ENCODE results near the gene NOTCH3. TPM values are rescaled to one million over a fixed set of nuclear protein-coding genes. Genes with fewer than 3 reads are reported as not detected.

Gene NOTCH3
- total RNA-seq, 1 experiment from 2014 or later, result 0.45 TPM

- H3K9me3 ChIP-seq (ENCODE audit: low read length), result no peaks in the 10 kb centered on the region
- H3K27me3 ChIP-seq (ENCODE audit: low read length), result no peaks in the 10 kb centered on the region
- no peak overlapping the region for H3K27ac ChIP-seq (ENCODE audit: low read length)
- H3K4me2 ChIP-seq (ENCODE audit: low read depth, low read length, poor library complexity, severe bottlenecking), result no peak overlapping the region
- 0 out of 2 replicates have a peak, but pooled peaks cover 3% of the 10 kb centered on the region for H3K36me3 ChIP-seq (ENCODE audit: insufficient read depth, low read length)
- no peak overlapping the region for H2AFZ ChIP-seq (ENCODE audit: low read length)
- H3K9me2 ChIP-seq (replicated peaks; ENCODE audit: insufficient read depth, low read length), result no peaks in the 10 kb centered on the region
- peak; percentile 80 for DNase-seq
- peaks cover 4% of the 10 kb centered on the region for H3K4me1 ChIP-seq (ENCODE audit: low read length)
- H3K79me2 ChIP-seq (ENCODE audit: low read length), result no peaks in the 10 kb centered on the region
- no peak overlapping the region for H3K9ac ChIP-seq (ENCODE audit: low read length)
- H4K20me1 ChIP-seq (ENCODE audit: insufficient read depth, low read depth, low read length), result no peaks in the 10 kb centered on the region
- no peak overlapping the region for H3K4me3 ChIP-seq (ENCODE audit: low read length)
Observed at GRCh38 chr19:15173746-15174404, 26.9 kb downstream of the NOTCH3 start.

DNA sequence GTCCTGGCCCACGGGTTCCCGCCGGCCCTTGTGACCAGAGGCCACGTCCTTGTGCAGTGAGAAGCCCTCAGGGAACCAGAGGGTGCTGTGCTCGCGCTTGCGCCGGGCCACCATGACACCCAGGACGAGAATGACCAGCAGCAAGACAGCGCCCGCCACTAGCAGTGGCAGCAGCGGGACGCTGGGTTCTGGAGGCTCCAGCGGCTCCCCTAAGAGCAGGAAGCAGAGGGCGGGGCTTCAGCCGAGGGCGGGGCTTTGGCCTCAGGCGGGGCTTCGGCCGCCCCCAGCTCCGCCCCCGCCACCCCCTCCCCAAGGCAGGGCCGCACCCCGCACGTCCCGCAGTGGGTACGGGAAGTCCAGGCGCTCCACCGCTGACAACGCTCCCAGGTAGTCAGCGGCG is 30.4 kb downstream of the NOTCH3 start:
- Histone ChIP-seq H3K79me2 (ENCODE audit: low read length) (no peaks in the 10 kb centered on the region), H3K27me3 (ENCODE audit: low read length) (no peaks in the 10 kb centered on the region), H3K4me2 (ENCODE audit: low read depth, low read length, poor library complexity, severe bottlenecking) (no peak overlapping the region), H4K20me1 (ENCODE audit: insufficient read depth, low read depth, low read length) (no peaks in the 10 kb centered on the region), H3K9me3 (ENCODE audit: low read length) (peaks cover 6% of the 10 kb centered on the region; the same call in 1 of the 2 replicates), H3K36me3 (ENCODE audit: insufficient read depth, low read length) (peaks cover 25% of the 10 kb centered on the region), H3K9me2 (replicated peaks; ENCODE audit: insufficient read depth, low read length) (no peaks in the 10 kb centered on the region), H3K4me1 (ENCODE audit: low read length) (no peaks in the 10 kb centered on the region), H3K9ac (ENCODE audit: low read length) (no peak overlapping the region), H2AFZ (ENCODE audit: low read length) (no peak overlapping the region), H3K4me3 (ENCODE audit: low read length) (no peak overlapping the region), H3K27ac (ENCODE audit: low read length) (no peak overlapping the region)
- no peak for DNase-seq

DNA sequence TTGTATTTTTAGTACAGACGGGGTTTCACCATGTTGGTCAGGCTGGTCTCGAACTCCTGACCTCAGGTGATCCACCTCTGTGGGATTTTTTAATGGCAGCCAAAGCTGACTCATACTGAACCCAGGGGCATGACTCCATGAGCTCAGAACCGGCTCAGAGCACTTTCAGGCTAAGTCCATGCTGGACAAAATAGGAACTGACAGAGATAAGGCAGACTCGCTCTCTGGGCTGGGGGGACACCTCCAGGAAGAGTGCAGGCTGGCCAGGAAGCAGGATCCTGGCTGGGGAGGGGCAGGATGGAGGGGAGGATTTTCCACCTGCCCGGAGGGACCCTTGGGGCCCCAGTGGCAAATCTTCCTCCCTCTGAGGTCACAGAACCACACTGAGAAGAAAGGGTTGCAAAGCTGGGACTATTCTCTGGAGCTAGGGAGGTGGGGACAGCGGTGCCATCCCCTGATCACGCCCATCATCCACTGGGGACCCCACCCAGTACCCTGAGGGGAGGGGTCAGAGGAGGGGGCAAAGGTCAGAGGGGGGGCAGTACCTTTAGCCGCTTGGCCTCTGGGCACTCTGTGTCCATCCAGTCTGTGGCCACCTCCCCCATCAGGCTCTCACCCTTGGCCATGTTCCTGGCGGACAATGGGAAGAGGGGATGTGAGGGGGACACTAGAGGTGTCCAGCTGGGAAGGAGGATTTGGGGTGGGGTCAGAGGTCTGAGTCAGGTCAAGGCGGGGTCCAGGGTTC is 31.1 kb downstream of the NOTCH3 start:
- Histone ChIP-seq H3K9me3 (ENCODE audit: low read length) (peaks cover 6% of the 10 kb centered on the region; the same call in 1 of the 2 replicates), H3K36me3 (ENCODE audit: insufficient read depth, low read length) (peaks cover 30% of the 10 kb centered on the region), H3K4me3 (ENCODE audit: low read length) (no peak overlapping the region), H4K20me1 (ENCODE audit: insufficient read depth, low read depth, low read length) (no peaks in the 10 kb centered on the region), H3K79me2 (ENCODE audit: low read length) (no peaks in the 10 kb centered on the region), H3K9me2 (replicated peaks; ENCODE audit: insufficient read depth, low read length) (no peaks in the 10 kb centered on the region), H2AFZ (ENCODE audit: low read length) (no peak overlapping the region), H3K27ac (ENCODE audit: low read length) (no peak overlapping the region), H3K27me3 (ENCODE audit: low read length) (no peaks in the 10 kb centered on the region), H3K4me1 (ENCODE audit: low read length) (no peaks in the 10 kb centered on the region), H3K9ac (ENCODE audit: low read length) (no peak overlapping the region), H3K4me2 (ENCODE audit: low read depth, low read length, poor library complexity, severe bottlenecking) (no peak overlapping the region)
- no peak for DNase-seq

- Histone ChIP-seq H3K9me3 (ENCODE audit: low read length) (peaks cover 6% of the 10 kb centered on the region; the same call in 1 of the 2 replicates), H3K9ac (ENCODE audit: low read length) (no peak overlapping the region), H2AFZ (ENCODE audit: low read length) (no peak overlapping the region), H3K36me3 (ENCODE audit: insufficient read depth, low read length) (peaks cover 32% of the 10 kb centered on the region), H3K4me2 (ENCODE audit: low read depth, low read length, poor library complexity, severe bottlenecking) (no peak overlapping the region), H3K9me2 (replicated peaks; ENCODE audit: insufficient read depth, low read length) (no peaks in the 10 kb centered on the region), H3K27ac (ENCODE audit: low read length) (no peak overlapping the region), H3K4me3 (ENCODE audit: low read length) (no peak overlapping the region), H3K27me3 (ENCODE audit: low read length) (no peaks in the 10 kb centered on the region), H3K79me2 (ENCODE audit: low read length) (no peaks in the 10 kb centered on the region), H4K20me1 (ENCODE audit: insufficient read depth, low read depth, low read length) (no peaks in the 10 kb centered on the region), H3K4me1 (ENCODE audit: low read length) (no peaks in the 10 kb centered on the region)
- no peak for DNase-seq
Observed at GRCh38 chr19:15166700-15167099, 34.1 kb downstream of the NOTCH3 start.

- DNase-seq, result peak; percentile 84
Observed at GRCh38 chr19:15161028-15161984, 39.5 kb downstream of the NOTCH3 start.

DNA sequence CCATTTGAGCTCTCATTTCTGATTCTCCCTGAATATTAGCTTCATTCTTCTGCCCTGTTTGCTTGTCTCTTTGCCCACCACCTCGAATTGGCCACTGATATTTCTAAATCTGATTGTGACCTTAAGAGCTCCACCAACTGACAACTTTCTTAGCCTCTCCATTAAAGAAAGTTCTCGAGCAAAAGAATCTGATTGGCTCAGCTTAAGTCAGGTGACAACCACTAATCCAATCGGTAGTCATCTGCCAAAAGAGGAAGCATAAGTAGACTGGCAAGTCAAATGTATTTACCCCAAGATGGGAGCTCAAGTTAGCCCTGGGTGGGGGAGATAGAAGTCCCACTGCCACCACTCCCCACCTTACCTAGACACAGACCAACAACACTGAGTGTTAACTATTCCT is 41.5 kb downstream of the NOTCH3 start:
- Histone ChIP-seq H3K4me2 (ENCODE audit: low read depth, low read length, poor library complexity, severe bottlenecking) (no peak overlapping the region), H2AFZ (ENCODE audit: low read length) (no peak overlapping the region), H3K9me2 (replicated peaks; ENCODE audit: insufficient read depth, low read length) (no peaks in the 10 kb centered on the region), H3K9ac (ENCODE audit: low read length) (no peak overlapping the region), H3K4me1 (ENCODE audit: low read length) (peaks cover 9% of the 10 kb centered on the region), H3K27me3 (ENCODE audit: low read length) (no peaks in the 10 kb centered on the region), H3K4me3 (ENCODE audit: low read length) (no peak overlapping the region), H3K79me2 (ENCODE audit: low read length) (no peaks in the 10 kb centered on the region), H4K20me1 (ENCODE audit: insufficient read depth, low read depth, low read length) (no peaks in the 10 kb centered on the region), H3K36me3 (ENCODE audit: insufficient read depth, low read length) (peaks cover 5% of the 10 kb centered on the region; the same call in 1 of the 2 replicates), H3K9me3 (ENCODE audit: low read length) (peaks cover 4% of the 10 kb centered on the region; the same call in 1 of the 2 replicates), H3K27ac (ENCODE audit: low read length) (peak overlapping the region; percentile 3; the same call in 1 of the 2 replicates)
- DNase-seq, result peak; percentile 82

More at GRCh38 chr19:15161028-15161984, 39.5 kb downstream of the NOTCH3 start:
- Histone ChIP-seq H3K9ac (ENCODE audit: low read length) (no peak overlapping the region), H3K4me1 (ENCODE audit: low read length) (peaks cover 9% of the 10 kb centered on the region), H3K4me2 (ENCODE audit: low read depth, low read length, poor library complexity, severe bottlenecking) (no peak overlapping the region), H2AFZ (ENCODE audit: low read length) (no peak overlapping the region), H3K4me3 (ENCODE audit: low read length) (no peak overlapping the region), H3K27ac (ENCODE audit: low read length) (no peak overlapping the region), H3K9me2 (replicated peaks; ENCODE audit: insufficient read depth, low read length) (no peaks in the 10 kb centered on the region), H3K9me3 (ENCODE audit: low read length) (peaks cover 6% of the 10 kb centered on the region; the same call in 1 of the 2 replicates), H4K20me1 (ENCODE audit: insufficient read depth, low read depth, low read length) (no peaks in the 10 kb centered on the region), H3K36me3 (ENCODE audit: insufficient read depth, low read length) (peaks cover 18% of the 10 kb centered on the region), H3K27me3 (ENCODE audit: low read length) (no peaks in the 10 kb centered on the region), H3K79me2 (ENCODE audit: low read length) (no peaks in the 10 kb centered on the region)

DNA sequence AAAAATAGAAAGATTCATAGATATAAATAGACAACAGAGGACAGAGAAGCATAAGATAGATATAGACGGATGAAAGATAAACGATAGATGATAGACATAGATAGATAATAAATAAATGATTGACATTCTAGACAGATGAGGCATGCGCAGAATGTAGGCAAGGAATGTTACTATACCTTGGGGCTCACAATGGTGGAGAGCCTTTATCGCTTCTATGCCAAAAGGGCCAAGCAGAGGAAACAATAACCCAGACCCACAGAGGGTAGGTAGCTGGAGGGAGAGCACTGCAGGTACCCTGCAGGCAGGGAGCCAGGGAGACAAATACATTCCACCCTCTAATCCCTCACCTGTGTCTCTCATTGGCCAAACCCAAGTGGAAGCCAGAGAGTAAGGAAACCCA is 44.4 kb downstream of the NOTCH3 start:
- Histone ChIP-seq H3K9ac (ENCODE audit: low read length) (no peak overlapping the region), H3K36me3 (ENCODE audit: insufficient read depth, low read length) (no peaks in the 10 kb centered on the region; the same call in 1 of the 2 replicates), H3K9me3 (ENCODE audit: low read length) (peaks cover 6% of the 10 kb centered on the region; the same call in 1 of the 2 replicates), H3K4me1 (ENCODE audit: low read length) (peaks cover 9% of the 10 kb centered on the region), H2AFZ (ENCODE audit: low read length) (no peak overlapping the region), H3K27me3 (ENCODE audit: low read length) (no peaks in the 10 kb centered on the region), H3K4me3 (ENCODE audit: low read length) (no peak overlapping the region), H3K27ac (ENCODE audit: low read length) (no peak overlapping the region), H4K20me1 (ENCODE audit: insufficient read depth, low read depth, low read length) (no peaks in the 10 kb centered on the region), H3K9me2 (replicated peaks; ENCODE audit: insufficient read depth, low read length) (no peaks in the 10 kb centered on the region), H3K4me2 (ENCODE audit: low read depth, low read length, poor library complexity, severe bottlenecking) (no peak overlapping the region), H3K79me2 (ENCODE audit: low read length) (no peaks in the 10 kb centered on the region)
- no peak for DNase-seq
